ENCODE results near the gene JARID2. TPM values are rescaled to one million over a fixed set of nuclear protein-coding genes. Genes with fewer than 3 reads are reported as not detected.

The JARID2 gene
- total RNA-seq, 1 experiment from 2014 or later: 21.0 TPM

DNA sequence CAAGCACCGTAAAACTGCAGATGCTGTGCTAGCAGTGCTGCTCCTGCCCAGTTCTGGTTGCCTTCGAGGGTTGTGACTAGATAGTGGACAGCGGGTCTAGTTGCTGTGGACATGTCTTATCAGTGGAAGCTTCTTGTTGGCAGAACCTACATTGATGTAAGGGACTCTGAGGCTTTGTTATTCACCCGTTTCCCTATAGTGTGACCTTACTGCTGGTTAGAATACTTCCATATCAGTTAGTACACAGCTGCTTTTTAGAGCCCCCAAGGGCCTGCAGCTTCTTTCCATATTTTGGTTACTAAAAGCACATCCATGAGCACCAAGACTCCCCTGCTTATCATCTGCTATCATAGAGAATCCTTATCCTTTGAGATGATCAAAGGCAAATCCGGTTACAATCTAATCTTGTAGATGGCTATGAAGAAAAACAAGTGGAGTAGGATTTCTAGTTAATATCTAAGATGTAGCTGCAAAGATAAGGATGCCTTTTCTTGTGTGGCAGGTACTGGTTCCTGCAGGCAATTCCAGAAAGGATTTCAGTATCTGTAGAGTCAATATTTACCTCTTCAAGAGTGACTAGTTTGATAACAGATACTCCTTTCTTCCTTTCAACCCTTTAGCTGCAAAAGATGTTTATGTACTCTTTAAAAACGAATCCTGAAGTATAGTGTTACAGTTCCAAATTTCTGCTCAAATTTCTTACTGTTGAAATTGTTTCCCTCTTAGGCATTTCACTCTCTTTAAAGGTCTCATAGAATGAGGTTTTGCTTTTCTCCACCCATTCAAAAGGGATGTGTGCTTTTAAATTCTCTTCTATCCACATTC lies 163.6 kb downstream of the JARID2 start:
- no peaks in the 10 kb centered on the region for H3K27me3 Mint-ChIP-seq (ENCODE audit: insufficient read depth, unreplicated experiment)
- POLR2A ChIA-PET: no interaction called here
- no peaks in the 10 kb centered on the region for H3K9me3 Mint-ChIP-seq (ENCODE audit: unreplicated experiment)
- no peak overlapping the region for H3K4me3 Mint-ChIP-seq (ENCODE audit: unreplicated experiment)
- BruUV-seq (replicated peaks): no TSS peak
- H3K36me3 Mint-ChIP-seq (ENCODE audit: insufficient read depth, unreplicated experiment): no peaks in the 10 kb centered on the region
- no peak overlapping the region for H3K27ac Mint-ChIP-seq (ENCODE audit: low read depth, unreplicated experiment)
- intact Hi-C loops (cut with micrococcal nuclease): no loop called here
- TF ChIP-seq, protein P1, sequence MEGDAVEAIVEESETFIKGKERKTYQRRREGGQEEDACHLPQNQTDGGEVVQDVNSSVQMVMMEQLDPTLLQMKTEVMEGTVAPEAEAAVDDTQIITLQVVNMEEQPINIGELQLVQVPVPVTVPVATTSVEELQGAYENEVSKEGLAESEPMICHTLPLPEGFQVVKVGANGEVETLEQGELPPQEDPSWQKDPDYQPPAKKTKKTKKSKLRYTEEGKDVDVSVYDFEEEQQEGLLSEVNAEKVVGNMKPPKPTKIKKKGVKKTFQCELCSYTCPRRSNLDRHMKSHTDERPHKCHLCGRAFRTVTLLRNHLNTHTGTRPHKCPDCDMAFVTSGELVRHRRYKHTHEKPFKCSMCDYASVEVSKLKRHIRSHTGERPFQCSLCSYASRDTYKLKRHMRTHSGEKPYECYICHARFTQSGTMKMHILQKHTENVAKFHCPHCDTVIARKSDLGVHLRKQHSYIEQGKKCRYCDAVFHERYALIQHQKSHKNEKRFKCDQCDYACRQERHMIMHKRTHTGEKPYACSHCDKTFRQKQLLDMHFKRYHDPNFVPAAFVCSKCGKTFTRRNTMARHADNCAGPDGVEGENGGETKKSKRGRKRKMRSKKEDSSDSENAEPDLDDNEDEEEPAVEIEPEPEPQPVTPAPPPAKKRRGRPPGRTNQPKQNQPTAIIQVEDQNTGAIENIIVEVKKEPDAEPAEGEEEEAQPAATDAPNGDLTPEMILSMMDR (IDR thresholded peaks at IDR 0.05; ENCODE audit: unreplicated experiment): no peak
- no peak for DNase-seq (ENCODE audit: unreplicated experiment)
- H3K4me1 Mint-ChIP-seq (ENCODE audit: insufficient read depth, unreplicated experiment): peaks cover 21% of the 10 kb centered on the region
- CTCF ChIA-PET: no interaction called here

DNA sequence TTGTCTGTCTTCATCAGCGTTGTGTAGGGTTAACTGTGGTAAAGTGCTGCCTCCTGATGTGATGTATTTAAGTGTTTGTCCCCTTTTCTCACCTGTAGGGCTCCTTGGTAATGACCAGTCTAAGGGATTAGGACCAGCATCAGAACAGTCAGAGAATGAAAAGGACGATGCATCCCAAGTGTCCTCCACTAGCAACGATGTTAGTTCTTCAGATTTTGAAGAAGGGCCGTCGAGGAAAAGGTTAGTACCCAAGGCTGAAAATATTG lies 164.2 kb downstream of the JARID2 start:
- Mint-ChIP-seq H3K36me3 (ENCODE audit: insufficient read depth, unreplicated experiment) (no peaks in the 10 kb centered on the region), H3K27me3 (ENCODE audit: insufficient read depth, unreplicated experiment) (no peaks in the 10 kb centered on the region), H3K4me1 (ENCODE audit: insufficient read depth, unreplicated experiment) (peaks cover 16% of the 10 kb centered on the region), H3K9me3 (ENCODE audit: unreplicated experiment) (no peaks in the 10 kb centered on the region), H3K27ac (ENCODE audit: low read depth, unreplicated experiment) (no peak overlapping the region), H3K4me3 (ENCODE audit: unreplicated experiment) (no peak overlapping the region)
- intact Hi-C loops (cut with micrococcal nuclease): no loop called here
- POLR2A ChIA-PET: no interaction called here
- CTCF ChIA-PET: no interaction called here
- TF ChIP-seq, protein P1 (IDR thresholded peaks at IDR 0.05; ENCODE audit: unreplicated experiment): no peak
- DNase-seq (ENCODE audit: unreplicated experiment): no peak
- no TSS peak for BruUV-seq (replicated peaks)

DNA sequence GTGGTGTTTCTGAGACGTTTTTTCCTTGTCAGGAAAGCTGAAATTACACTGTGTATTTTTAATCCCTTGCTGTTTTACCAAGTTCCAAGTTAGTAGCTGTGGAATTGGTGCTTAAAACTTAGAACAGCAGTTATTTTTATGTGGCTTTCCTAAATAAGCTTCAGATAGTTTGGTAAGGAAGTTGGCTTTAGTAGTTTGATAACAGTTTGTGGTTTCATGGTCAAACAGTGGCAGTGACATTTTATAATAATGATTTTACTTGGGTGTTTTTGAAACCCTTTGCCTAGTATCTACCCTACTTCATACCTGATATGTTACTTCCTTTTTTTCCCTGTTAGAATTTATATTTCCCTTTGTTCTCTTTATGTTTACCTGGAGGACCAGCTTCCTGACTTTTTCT lies 164.9 kb downstream of the JARID2 start:
- CTCF ChIA-PET: interaction anchor here (0.7 kb wide), 1 partner anchor 20 kb away, joined by 3 read pairs; no protein-coding TSS in a partner anchor
- TF ChIP-seq, protein P1 (IDR thresholded peaks at IDR 0.05; ENCODE audit: unreplicated experiment): no peak
- POLR2A ChIA-PET: interaction anchor here (0.7 kb wide), 1 partner anchor 210 kb away, joined by 4 read pairs; no protein-coding TSS in a partner anchor
- intact Hi-C loops (cut with micrococcal nuclease): no loop called here
- no peak overlapping the region for H3K4me3 Mint-ChIP-seq (ENCODE audit: unreplicated experiment)
- TSS peak; percentile 14 for BruUV-seq (replicated peaks)
- no peak overlapping the region for H3K27ac Mint-ChIP-seq (ENCODE audit: low read depth, unreplicated experiment)
- H3K9me3 Mint-ChIP-seq (ENCODE audit: unreplicated experiment): no peaks in the 10 kb centered on the region
- H3K36me3 Mint-ChIP-seq (ENCODE audit: insufficient read depth, unreplicated experiment): no peaks in the 10 kb centered on the region
- H3K27me3 Mint-ChIP-seq (ENCODE audit: insufficient read depth, unreplicated experiment): no peaks in the 10 kb centered on the region
- no peak for DNase-seq (ENCODE audit: unreplicated experiment)
- peaks cover 16% of the 10 kb centered on the region for H3K4me1 Mint-ChIP-seq (ENCODE audit: insufficient read depth, unreplicated experiment)

DNA sequence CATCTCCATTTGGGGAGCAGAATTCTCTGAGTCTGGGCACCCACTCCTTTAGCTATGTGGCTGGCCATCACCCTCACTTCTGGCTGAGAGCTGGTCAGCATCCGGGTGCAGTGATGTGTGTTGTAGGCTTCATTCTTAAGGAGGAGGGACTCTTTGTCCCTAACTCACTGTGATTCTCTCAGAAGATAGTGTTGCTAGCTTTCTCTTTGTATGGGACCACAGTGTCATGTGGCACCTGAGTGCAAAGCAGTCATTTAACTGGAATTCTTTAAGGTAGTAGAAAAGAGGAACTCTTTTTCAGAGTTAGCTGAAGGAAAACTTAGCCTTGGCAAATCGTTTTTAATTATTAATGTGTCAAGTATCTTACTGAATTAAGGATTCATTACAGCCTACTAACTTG lies 165.9 kb downstream of the JARID2 start:
- H3K4me3 Mint-ChIP-seq (ENCODE audit: unreplicated experiment): no peak overlapping the region
- no peaks in the 10 kb centered on the region for H3K36me3 Mint-ChIP-seq (ENCODE audit: insufficient read depth, unreplicated experiment)
- peaks cover 17% of the 10 kb centered on the region for H3K4me1 Mint-ChIP-seq (ENCODE audit: insufficient read depth, unreplicated experiment)
- no TSS peak for BruUV-seq (replicated peaks)
- no peaks in the 10 kb centered on the region for H3K9me3 Mint-ChIP-seq (ENCODE audit: unreplicated experiment)
- POLR2A ChIA-PET: interaction anchor here (0.6 kb wide), 1 partner anchor 9 kb away, joined by 4 read pairs; no protein-coding TSS in a partner anchor
- H3K27ac Mint-ChIP-seq (ENCODE audit: low read depth, unreplicated experiment): peak overlapping the region; percentile 67
- H3K27me3 Mint-ChIP-seq (ENCODE audit: insufficient read depth, unreplicated experiment): no peaks in the 10 kb centered on the region
- TF ChIP-seq, protein P1 (IDR thresholded peaks at IDR 0.05; ENCODE audit: unreplicated experiment): no peak
- intact Hi-C loops (cut with micrococcal nuclease): no loop called here
- no peak for DNase-seq (ENCODE audit: unreplicated experiment)
- CTCF ChIA-PET: interaction anchor here (0.8 kb wide), 1 partner anchor 79 kb away, joined by 4 read pairs; no protein-coding TSS in a partner anchor
